D721Med (cell line): ENCODE results near the gene ATP6V1B1.

Experiments used
- DNase-seq: peaks from one replicate; pipeline ENCODE4 v3.0.0; 2011; ENCODE audit warnings: low spot score; ENCODE audit not compliant: insufficient read length
- FAIRE-seq: peaks from 2 replicates; lab custom pipeline; 2011; peaks lifted over from hg19 to GRCh38; lab: Jason Lieb, UNC
- TF ChIP-seq, protein P1 (sequence below): IDR thresholded peaks from 2 replicates; pipeline ENCODE4 v1.5.1; 2012; ENCODE audit warnings: mild to moderate bottlenecking, control low read depth; ENCODE audit not compliant: insufficient read depth; ENCODE audit errors: missing control alignments

The ATP6V1B1 gene

DNA sequence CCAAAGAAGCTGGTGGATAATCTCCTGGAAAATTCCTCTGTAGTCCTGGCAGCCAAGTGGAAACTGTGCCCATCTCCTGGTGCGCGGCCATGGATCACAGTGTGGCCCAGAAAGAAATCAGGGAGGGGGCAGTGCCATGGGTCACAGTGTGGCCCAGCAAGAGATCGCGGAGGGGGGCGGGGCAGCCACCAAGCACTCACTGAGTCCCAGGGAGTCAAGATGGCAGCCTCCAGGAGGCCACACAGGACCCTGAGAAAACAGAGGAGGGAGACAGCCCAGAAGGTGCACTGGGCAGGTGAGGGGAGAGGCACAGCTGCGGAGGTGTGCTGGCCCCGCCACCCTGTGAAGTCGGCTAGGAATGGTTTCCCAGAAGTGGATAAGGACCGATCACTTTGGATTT is 8.1 kb upstream of the ATP6V1B1 start:
- TF ChIP-seq, protein P1, sequence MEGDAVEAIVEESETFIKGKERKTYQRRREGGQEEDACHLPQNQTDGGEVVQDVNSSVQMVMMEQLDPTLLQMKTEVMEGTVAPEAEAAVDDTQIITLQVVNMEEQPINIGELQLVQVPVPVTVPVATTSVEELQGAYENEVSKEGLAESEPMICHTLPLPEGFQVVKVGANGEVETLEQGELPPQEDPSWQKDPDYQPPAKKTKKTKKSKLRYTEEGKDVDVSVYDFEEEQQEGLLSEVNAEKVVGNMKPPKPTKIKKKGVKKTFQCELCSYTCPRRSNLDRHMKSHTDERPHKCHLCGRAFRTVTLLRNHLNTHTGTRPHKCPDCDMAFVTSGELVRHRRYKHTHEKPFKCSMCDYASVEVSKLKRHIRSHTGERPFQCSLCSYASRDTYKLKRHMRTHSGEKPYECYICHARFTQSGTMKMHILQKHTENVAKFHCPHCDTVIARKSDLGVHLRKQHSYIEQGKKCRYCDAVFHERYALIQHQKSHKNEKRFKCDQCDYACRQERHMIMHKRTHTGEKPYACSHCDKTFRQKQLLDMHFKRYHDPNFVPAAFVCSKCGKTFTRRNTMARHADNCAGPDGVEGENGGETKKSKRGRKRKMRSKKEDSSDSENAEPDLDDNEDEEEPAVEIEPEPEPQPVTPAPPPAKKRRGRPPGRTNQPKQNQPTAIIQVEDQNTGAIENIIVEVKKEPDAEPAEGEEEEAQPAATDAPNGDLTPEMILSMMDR, result no peak
- FAIRE-seq, result no peak
- no peak for DNase-seq

DNA sequence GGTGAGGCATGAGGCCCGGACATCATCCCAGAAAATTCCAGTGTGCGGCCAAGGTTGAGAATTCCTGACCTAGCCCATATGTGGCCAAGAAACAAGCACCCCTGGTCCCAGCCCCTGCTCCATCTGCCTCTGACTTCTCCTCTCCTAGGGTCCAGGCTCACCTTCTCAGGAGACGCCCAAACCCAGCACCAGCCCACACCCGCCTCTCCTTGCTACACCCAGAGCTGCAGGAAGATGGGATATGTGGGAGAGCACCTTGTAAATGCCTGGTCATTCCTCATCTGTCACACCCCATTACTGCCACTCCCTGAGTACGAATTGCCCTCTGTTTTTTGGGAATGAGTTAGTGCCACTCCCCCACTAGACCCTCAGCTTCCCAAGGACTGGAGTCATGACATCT is 7.3 kb upstream of the ATP6V1B1 start:
- FAIRE-seq (no peak), DNase-seq (no peak)
- TF ChIP-seq, protein P1, result no peak

DNA sequence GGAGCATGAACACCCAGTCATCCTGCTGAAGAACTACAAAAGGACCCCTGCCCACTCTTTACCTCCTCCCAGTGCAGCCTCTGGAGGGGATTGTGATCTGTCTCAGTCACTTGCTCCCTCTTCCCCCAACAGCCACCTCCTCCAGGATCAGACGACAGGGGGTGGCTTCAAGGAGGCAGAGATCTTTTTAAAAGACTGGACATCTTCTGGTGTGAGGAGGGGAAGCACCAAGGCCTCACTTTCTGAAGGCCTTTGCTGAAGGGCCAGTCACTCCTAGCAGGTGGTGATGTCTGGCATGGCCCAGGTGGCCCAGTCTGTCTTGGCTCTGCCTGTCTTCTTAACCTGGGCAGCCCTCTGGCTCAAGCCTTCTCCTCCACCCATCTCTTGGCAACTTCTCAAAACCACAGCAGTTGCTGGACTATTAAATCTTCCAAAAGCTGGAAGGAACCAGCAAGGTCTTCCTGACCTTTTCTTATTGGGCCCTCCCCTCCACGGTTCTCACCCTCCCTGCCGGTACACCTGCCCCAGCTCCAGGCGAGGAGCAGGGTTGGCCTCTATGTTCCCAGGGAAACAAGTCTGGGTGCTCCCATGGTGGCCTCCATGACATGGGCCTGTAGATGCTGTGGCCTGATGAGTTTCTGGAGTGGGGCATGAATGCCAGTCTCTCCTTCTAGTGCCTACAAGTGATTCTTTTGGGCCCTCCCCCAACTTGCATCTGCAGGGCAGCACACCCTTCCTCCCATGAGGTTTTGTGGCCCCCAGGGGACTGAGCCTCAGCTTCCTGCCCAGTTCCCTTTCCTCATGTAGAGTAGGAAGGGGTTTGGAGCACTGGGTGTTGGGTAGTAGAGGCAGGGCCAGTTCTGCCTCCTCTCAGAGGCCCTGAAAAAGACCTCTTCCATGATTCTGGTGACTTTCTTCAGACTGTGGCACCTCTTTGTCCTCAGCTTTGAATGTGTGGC is 5.0 kb upstream of the ATP6V1B1 start:
- FAIRE-seq (no peak), DNase-seq (no peak)
- TF ChIP-seq, protein P1, result no peak

DNA sequence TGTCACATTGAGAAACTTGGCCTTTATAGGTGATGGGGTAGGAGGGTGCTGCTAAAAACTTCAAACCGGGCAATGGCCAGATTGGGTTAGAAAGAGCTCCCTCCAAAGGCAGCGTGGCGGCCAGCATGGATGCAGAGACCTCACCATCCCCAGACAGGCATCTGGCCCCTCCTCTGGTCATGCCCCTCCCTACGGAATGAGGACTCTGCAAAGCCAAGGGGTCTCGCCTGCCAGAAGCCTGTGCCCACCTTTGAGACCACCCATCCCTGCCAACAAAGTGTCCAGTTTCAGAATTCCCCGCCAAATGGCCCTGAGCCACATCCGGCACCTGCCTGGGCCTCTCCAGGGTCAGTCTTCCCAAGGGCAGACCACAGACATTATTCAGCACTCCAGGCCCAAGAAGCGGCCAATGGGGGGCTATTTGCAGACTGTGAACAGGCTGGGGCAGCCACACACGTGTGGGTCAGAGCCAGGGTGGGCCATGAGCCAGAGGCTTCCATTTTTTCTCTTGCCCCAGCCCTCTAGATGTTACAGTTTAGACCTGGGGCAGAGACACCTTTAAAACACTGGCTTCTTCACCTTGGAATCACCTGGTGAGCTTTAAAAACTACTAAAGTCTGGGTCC is 4.2 kb upstream of the ATP6V1B1 start:
- DNase-seq, result no peak
- TF ChIP-seq, protein P1, result no peak
- no peak for FAIRE-seq

DNA sequence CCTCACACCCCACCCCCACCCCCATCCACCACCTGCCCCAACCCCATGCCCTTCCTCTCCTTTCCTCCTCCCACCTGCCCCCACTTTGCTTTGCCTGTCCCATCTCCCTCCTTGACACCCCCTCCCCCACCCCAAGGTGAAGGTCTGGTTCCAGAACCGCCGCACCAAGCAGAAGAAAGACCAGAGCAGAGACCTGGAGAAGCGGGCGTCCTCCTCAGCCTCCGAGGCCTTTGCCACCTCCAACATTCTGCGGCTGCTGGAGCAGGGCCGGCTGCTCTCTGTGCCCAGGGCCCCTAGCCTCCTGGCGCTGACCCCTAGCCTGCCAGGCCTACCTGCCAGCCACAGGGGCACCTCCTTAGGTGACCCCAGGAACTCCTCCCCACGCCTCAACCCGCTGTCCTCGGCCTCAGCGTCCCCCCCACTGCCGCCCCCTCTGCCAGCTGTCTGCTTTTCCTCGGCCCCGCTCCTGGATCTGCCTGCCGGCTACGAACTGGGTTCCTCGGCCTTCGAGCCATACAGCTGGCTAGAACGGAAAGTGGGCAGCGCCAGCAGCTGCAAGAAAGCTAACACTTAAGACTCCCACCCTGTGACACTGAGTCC is 3.0 kb upstream of the ATP6V1B1 start:
- TF ChIP-seq, protein P1, result no peak
- FAIRE-seq, result no peak
- no peak for DNase-seq

DNA sequence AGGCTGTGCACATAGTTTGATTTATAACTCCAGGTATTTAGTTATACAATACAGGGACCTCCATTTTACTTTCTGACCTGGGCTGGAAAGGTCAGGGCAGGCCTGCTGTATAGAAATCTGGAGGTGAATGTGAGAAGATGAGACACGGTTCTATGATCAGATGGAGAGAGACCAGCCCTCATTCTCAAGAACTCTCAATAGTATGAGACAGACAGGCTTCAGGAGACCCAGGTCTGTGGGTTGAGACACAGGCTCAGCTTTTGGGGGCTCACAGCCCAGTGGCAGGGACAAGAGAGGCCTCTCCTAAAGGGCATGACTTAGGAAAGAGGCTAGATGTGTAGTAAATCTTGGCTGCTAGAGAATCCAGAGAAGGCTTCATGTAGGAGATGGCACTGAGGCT is 719 bp upstream of the ATP6V1B1 start:
- TF ChIP-seq, protein P1, result no peak
- FAIRE-seq (no peak), DNase-seq (no peak)
